Thoracic aorta (tissue), 2 donors: ENCODE results near the gene KMT2A. TPM values are rescaled to one million over a fixed set of nuclear protein-coding genes. Genes with fewer than 3 reads are reported as not detected.

Source experiments
- ATAC-seq: fragments of 150-250 bp; one replicate; pipeline ENCODE4 v1.8.0; 2017; ENCODE audit warnings: low read depth; ENCODE audit not compliant: insufficient number of reproducible peaks, low FRiP score
- DNase-seq: peaks from one replicate; pipeline ENCODE4 v3.0.0-alpha.2; 2020; ENCODE audit warnings: low spot score
- H3K27ac ChIP-seq, 2 donors: fragments of 200-600 bp; sonication (generic); 1 replicate in 1 of 2; 2 replicates in 1 of 2; pipeline ENCODE4 v1.5.1; 2016; ENCODE audit warnings: mild to moderate bottlenecking in 2 of 2, moderate library complexity in 2 of 2
- H3K27me3 ChIP-seq: fragments of 200-600 bp; sonication (generic); replicated peaks from 2 replicates; pipeline ENCODE4 v1.6.0; 2016; ENCODE audit warnings: mild to moderate bottlenecking; ENCODE audit not compliant: insufficient read depth
- H3K36me3 ChIP-seq: fragments of 200-600 bp; sonication (generic); one replicate; pipeline ENCODE4 v1.5.1; 2016
- H3K4me1 ChIP-seq, 2 donors: fragments of 200-600 bp; sonication (generic); 1 replicate in 1 of 2; 2 replicates in 1 of 2; pipeline versions ENCODE4 v1.5.1 to v1.6.0; 2016; ENCODE audit warnings: low read depth in 2 of 2, mild to moderate bottlenecking in 1 of 2; ENCODE audit not compliant: control insufficient read depth in 1 of 2
- H3K4me3 ChIP-seq: fragments of 200-600 bp; sonication (generic); 2 replicates; pipeline ENCODE4 v1.5.1; 2016; ENCODE audit warnings: mild to moderate bottlenecking
- H3K9me3 ChIP-seq: fragments of 200-600 bp; sonication (generic); 2 replicates; pipeline ENCODE4 v1.5.1; 2016
- total RNA-seq, 2 donors: library from RNA; depleted of rRNA; stranded (reverse); fragments of >200 nt; gene quantifications; one replicate each; pipeline versions ENCODE4 v1.1.0 to v1.2.3, GENCODE V29; 2016
- TF ChIP-seq, protein P1 (sequence below): fragments of 200-600 bp; sonication (generic); IDR thresholded peaks from one replicate; pipeline ENCODE4 v1.5.1; 2019; ENCODE audit warnings: antibody characterized with exemption

KMT2A gene
- total RNA-seq, 2 donors from 2014 or later = 88.1 to 105 TPM

DNA sequence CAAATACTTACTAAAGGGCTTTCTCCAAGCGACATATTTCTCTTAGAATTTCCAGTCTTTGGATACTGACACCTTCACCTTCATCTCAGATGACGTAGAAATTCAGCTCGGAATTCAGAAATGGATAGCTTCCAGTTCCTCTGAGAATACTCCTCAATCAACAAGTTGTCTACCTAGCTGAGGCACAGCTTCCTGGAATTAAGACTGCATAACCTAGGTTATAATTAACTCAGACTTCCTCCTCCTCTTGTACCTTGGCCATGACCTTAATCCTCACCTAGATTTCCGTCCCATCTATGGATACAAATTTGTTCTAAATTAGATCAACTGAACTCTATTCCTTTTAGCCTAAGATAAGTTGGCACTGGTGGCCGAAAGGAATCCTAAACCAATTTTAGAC lies 17.5 kb upstream of the KMT2A start:
- H3K36me3 ChIP-seq = no peaks in the 10 kb centered on the region
- H3K27me3 ChIP-seq = no peaks in the 10 kb centered on the region
- H3K4me3 ChIP-seq = no peak overlapping the region
- DNase-seq (no peak), ATAC-seq (no peak)
- no peak overlapping the region for H3K27ac ChIP-seq
- H3K4me1 ChIP-seq = no peaks in the 10 kb centered on the region
- no peaks in the 10 kb centered on the region for H3K9me3 ChIP-seq
- TF ChIP-seq, protein P1, sequence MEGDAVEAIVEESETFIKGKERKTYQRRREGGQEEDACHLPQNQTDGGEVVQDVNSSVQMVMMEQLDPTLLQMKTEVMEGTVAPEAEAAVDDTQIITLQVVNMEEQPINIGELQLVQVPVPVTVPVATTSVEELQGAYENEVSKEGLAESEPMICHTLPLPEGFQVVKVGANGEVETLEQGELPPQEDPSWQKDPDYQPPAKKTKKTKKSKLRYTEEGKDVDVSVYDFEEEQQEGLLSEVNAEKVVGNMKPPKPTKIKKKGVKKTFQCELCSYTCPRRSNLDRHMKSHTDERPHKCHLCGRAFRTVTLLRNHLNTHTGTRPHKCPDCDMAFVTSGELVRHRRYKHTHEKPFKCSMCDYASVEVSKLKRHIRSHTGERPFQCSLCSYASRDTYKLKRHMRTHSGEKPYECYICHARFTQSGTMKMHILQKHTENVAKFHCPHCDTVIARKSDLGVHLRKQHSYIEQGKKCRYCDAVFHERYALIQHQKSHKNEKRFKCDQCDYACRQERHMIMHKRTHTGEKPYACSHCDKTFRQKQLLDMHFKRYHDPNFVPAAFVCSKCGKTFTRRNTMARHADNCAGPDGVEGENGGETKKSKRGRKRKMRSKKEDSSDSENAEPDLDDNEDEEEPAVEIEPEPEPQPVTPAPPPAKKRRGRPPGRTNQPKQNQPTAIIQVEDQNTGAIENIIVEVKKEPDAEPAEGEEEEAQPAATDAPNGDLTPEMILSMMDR = no peak

DNA sequence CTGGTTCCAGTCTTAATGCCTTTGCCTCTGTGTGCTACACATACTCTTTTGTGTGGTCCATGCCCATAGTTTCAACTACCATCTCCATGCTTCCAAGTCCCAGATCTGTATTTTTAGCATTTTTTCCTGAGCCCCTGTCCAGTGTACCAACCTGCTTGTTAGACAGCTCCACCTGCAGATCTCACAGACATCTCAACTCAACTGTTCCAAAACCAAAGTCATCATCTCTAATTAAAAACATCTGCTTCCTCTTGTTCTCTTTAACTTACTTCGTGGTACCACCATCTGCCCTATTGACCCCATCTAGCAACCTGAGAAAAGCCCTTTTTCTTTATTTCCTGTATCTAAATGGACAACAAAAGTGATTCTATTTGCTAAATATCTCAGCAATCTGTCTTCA lies 8.6 kb upstream of the KMT2A start:
- ATAC-seq (no peak), DNase-seq (no peak)
- no peak overlapping the region for H3K4me3 ChIP-seq
- H3K36me3 ChIP-seq = no peaks in the 10 kb centered on the region
- H3K4me1 ChIP-seq = no peaks in the 10 kb centered on the region
- no peaks in the 10 kb centered on the region for H3K27me3 ChIP-seq
- TF ChIP-seq, protein P1 = no peak
- H3K9me3 ChIP-seq = no peaks in the 10 kb centered on the region
- no peak overlapping the region for H3K27ac ChIP-seq

DNA sequence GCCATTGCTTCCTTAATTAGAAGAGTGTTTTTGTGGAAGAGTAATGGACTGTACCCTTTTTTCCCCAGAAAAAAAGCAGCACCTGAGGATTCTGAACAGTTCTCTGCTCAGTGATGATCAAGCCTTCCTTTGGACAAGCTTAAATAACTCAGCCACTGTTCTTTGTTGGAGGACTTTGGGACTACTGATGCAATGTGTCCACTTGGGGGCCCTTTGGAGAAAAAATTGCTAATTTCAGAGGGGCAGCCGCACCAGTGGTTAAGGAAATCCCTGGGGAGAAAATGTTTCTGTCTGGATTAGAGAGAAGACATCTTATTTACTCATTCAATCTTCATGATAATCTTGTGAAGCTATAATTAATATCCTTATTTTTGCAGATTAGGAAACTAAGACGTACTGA lies 5.3 kb upstream of the KMT2A start:
- Histone ChIP-seq H3K36me3 (no peaks in the 10 kb centered on the region), H3K9me3 (no peaks in the 10 kb centered on the region), H3K4me1 (peaks cover 5 to 11% of the 10 kb centered on the region in 2 donors), H3K27ac (no peak overlapping the region), H3K27me3 (no peaks in the 10 kb centered on the region), H3K4me3 (no peak overlapping the region)
- TF ChIP-seq, protein P1 = no peak
- ATAC-seq (no peak), DNase-seq (no peak)

DNA sequence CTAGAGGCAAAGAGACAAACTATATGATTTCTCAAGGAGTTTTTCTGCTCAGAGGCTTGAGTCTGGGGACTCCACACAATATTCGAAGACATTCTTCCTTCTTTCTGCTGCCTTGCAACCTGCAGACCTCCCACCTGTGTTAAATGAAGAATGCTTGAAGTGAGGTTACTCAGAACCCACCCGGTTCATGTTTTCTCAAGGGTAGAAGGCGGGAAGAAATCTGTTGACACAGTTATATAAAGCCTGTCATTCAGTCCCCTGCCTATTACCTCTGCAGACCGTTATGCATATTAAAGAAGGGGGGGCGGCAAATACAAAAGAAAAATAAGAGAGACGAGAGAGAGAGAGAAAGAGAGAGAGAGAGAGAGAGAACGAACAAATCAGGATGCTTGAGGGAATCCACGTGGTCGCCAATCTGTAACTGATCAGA lies 2.2 kb upstream of the KMT2A start:
- DNase-seq = no peak
- no peak overlapping the region for H3K27ac ChIP-seq
- TF ChIP-seq, protein P1 = no peak
- no peaks in the 10 kb centered on the region for H3K9me3 ChIP-seq
- no peaks in the 10 kb centered on the region for H3K27me3 ChIP-seq
- no peak for ATAC-seq
- H3K4me3 ChIP-seq = peak overlapping the region; percentile 99
- no peaks in the 10 kb centered on the region for H3K36me3 ChIP-seq
- peaks cover 9 to 16% of the 10 kb centered on the region in 2 donors for H3K4me1 ChIP-seq

DNA sequence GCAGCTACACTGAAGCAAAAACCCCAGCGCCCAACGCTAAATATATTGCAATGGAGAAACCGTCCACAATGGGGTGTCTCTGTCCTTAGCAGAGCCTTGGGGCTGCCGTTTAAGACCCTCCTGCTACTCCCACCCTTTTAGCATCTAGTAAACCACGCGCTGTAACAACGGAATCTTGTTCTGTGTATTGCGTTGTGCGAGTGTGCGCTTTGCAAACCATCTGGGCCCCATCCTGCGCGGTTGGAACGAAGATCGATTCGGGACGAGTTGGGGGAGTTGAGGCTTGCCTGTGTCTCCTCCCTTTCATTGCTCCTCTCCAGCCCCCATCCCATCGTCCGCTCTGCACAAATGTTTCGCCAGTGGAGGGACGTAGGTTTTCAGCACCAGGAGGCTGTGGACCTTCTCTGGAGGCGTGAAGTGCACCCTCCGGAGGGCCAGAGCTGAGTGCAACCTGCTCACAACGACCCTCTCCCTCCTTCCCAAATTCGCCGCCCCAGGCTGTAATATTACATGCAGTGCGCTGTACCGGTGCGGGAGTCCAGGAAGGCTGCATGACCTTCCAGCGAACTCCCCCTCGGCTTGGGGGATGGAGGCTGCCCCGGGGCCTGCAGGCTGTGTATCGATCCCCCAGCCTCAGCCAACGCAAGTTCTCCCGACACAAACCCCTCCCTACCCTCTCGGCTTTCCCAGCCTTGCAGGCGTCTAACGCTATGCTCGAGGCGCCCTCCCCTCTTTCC lies 1.6 kb upstream of the KMT2A start:
- ATAC-seq (no peak), DNase-seq (no peak)
- no peaks in the 10 kb centered on the region for H3K9me3 ChIP-seq
- no peaks in the 10 kb centered on the region for H3K36me3 ChIP-seq
- H3K27me3 ChIP-seq = no peaks in the 10 kb centered on the region
- H3K4me3 ChIP-seq = peak overlapping the region; percentile 99
- H3K27ac ChIP-seq = peak overlapping the region; percentile 89 to 97
- H3K4me1 ChIP-seq = peaks cover 15 to 22% of the 10 kb centered on the region in 2 donors
- TF ChIP-seq, protein P1 = no peak
